ENCODE data around the gene BPIFB2. TPM values are rescaled to one million over a fixed set of nuclear protein-coding genes. Genes with fewer than 3 reads are reported as not detected.

Gene BPIFB2
- total RNA-seq, 4 donors from 2014 or later = not detected

DNA sequence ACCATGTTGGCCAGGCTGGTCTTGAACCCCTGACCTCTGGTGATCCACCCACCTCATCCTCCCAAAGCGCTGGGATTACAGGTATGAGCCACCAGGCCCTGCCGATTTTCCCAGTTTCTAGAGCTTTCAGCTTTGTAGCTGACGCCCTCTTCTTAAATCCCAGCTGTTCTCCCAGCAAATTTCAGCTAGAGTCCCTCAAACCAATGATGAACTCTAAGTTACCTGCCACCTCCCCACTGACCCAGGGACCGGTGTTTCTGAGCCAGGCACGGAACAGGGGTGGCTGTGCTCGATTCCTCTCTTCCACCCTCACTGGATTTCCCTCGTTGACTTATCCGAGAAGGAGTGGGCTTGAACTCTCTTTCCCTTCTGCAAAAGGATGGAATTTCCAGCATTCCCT is 42.4 kb upstream of the BPIFB2 start:
- TF ChIP-seq CTCF (IDR thresholded peaks at IDR 0.05) (no peak), POLR2A (IDR thresholded peaks at IDR 0.05) (no peak)
- 71 to 93% methylated on average over 8 of the region's 8 CpGs for whole genome bisulfite sequencing, 2 donors
- Histone ChIP-seq H3K27me3 (no peaks in the 10 kb centered on the region), H3K4me3 (replicated peaks in 1 of 3) (no peak overlapping the region), H3K27ac (no peak overlapping the region), H3K36me3 (no peaks in the 10 kb centered on the region), H3K4me1 (no peaks in the 10 kb centered on the region), H3K9me3 (no peaks in the 10 kb centered on the region)
- intact Hi-C loops (cut with DNase I) = no loop called here
- no peak for DNase-seq

- no peak for DNase-seq
- Histone ChIP-seq H3K36me3 (no peaks in the 10 kb centered on the region), H3K4me3 (replicated peaks in 1 of 3) (no peak overlapping the region), H3K9me3 (no peaks in the 10 kb centered on the region), H3K4me1 (no peaks in the 10 kb centered on the region), H3K27me3 (no peaks in the 10 kb centered on the region), H3K27ac (no peak overlapping the region)
- intact Hi-C loops (cut with DNase I) = no loop called here
- 76 to 79% methylated on average over 10 to 12 of the region's 12 CpGs for WGBS, 2 donors
- TF ChIP-seq CTCF (IDR thresholded peaks at IDR 0.05) = no peak
- TF ChIP-seq POLR2A (IDR thresholded peaks at IDR 0.05) = no peak
Measured at GRCh38 chr20:32965581-32966373, 41.7 kb upstream of the BPIFB2 start.

GRCh38 chr20:32966382-32966781 is 41.1 kb upstream of the BPIFB2 start:
- 89 to 90% methylated on average over 4 of the region's 4 CpGs for WGBS, 2 donors
- Histone ChIP-seq H3K36me3 (no peaks in the 10 kb centered on the region), H3K27me3 (no peaks in the 10 kb centered on the region), H3K4me1 (no peaks in the 10 kb centered on the region), H3K9me3 (no peaks in the 10 kb centered on the region), H3K4me3 (replicated peaks in 1 of 3) (no peak overlapping the region), H3K27ac (no peak overlapping the region)
- intact Hi-C loops (cut with DNase I) = no loop called here
- DNase-seq = no peak
- TF ChIP-seq POLR2A (IDR thresholded peaks at IDR 0.05) (no peak), CTCF (IDR thresholded peaks at IDR 0.05) (no peak)

DNA sequence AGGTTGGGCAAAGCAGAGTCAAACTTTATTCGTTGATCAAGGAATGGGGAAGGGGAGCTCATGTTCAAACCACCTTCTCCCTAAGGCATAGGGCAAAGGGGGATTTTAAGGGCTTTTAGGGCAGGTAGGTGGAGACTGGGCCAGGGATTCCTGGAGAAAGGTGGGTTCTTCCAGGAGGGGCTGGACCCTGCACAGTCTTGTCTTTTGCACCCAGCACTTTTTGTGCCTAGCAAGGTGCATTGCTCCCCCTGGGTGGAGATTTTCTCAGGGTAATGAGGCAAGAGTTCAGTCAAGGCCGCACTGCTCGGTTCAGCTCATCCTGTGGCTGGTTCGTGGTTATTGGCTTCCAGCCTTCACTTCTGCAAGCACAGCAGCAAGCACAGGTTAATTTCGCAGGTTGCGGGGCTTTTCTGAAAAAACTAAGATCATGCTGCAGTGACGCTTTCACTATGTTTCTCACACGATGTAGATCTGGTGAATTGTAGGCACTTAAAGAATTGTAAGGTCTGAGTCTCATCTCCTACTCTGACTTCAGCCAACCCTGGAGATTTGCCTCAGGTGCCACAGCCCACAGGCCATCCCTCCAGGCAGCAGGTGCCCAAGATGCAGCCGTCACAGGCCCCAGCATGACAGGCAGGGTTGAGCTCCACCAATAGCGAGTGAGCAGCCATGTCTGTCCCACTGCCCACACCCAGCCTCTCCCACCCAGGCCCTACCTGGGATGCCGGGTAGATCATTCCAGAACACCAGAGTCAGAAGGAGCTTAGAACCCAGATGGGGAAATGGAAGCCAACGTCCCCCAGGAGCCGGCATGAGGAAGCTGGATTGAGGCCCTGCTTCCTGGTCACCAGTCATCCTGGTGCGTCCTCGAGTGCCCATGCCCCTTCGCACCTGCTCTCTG is 40.4 kb upstream of the BPIFB2 start:
- H3K4me1 ChIP-seq = peaks cover 0 to 4% of the 10 kb centered on the region in 2 donors
- H3K36me3 ChIP-seq = no peaks in the 10 kb centered on the region
- no peaks in the 10 kb centered on the region for H3K9me3 ChIP-seq
- H3K27me3 ChIP-seq = no peaks in the 10 kb centered on the region
- no peak overlapping the region for H3K4me3 ChIP-seq (replicated peaks in 1 of 3)
- DNase-seq = no peak
- intact Hi-C loops (cut with DNase I) = no loop called here
- TF ChIP-seq CTCF (IDR thresholded peaks at IDR 0.05) (no peak), POLR2A (IDR thresholded peaks at IDR 0.05) (no peak)
- no peak overlapping the region for H3K27ac ChIP-seq
- WGBS, 2 donors = 78 to 82% methylated on average over 14 to 16 of the region's 16 CpGs

All from thyroid gland (tissue), 4 donors.